ENCODE measurements around the gene PCDHA4.
"Not testable (repeated sequence)": the region's sequence is repeated elsewhere in the genome, so short reads cannot be mapped to it uniquely, and the experiment has no call there.

PCDHA4 gene

DNA sequence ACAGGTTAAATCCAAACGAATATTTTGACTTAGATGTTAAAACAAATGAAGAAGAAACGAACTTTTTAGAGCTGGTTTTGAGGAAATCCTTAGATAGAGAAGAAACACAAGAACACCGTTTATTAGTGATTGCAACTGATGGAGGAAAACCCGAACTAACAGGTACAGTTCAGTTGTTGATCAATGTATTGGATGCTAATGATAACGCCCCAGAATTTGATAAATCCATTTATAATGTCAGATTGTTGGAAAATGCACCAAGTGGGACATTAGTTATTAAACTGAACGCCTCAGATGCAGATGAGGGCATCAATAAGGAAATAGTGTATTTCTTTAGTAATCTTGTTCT lies 15.4 kb downstream of the PCDHA4 start:
- DNase-seq = no peak

DNA sequence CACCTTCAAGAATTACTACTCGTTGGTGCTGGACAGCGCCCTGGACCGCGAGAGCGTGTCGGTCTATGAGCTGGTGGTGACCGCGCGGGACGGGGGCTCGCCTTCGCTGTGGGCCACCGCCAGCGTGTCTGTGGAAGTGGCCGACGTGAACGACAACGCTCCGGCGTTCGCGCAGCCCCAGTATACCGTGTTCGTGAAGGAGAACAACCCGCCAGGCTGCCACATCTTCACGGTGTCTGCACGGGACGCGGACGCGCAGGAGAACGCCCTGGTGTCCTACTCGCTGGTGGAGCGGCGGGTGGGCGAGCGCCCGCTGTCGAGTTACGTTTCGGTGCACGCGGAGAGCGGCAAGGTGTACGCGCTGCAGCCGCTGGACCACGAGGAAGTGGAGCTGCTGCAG lies 16.1 kb downstream of the PCDHA4 start:
- not testable (repeated sequence) for DNase-seq

DNA sequence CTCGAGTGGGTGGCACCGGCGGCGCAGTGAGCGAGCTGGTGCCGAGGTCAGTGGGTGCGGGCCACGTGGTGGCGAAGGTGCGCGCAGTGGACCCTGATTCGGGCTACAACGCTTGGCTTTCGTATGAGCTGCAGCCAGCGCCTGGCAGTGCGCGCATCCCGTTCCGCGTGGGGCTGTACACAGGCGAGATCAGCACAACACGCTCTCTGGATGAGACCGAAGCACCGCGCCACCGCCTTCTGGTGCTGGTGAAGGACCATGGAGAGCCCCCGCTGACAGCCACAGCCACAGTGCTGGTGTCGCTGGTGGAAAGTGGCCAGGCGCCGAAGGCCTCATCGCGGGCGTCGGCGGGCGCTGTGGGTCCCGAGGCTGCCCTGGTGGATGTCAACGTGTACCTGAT lies 16.6 kb downstream of the PCDHA4 start:
- no peak for DNase-seq

DNA sequence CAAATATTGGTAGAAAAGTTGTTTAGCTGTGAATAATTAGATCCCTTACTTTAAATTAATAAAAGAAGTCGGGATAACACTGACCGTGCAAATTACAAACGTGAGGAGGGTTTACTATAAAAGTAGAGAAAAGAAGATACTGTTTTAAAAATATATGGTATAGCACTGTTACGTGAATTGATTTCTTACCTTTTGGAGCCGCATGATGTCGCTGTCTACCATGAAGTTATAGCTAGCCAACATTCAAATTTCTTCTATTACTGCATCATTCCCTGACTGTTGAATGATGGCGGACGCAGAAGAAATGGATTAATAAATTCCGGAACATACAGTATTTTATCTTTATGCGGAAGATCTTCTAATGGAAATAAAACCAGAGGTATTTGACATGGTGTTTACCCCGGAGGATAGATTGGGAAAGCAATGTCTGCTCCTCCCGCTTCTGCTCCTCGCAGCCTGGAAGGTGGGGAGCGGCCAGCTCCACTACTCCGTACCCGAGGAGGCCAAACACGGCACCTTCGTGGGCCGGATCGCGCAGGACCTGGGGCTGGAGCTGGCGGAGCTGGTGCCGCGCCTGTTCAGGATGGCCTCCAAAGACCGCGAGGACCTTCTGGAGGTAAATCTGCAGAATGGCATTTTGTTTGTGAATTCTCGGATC lies 21.0 kb downstream of the PCDHA4 start, which contains the start of gene PCDHA6:
Gene PCDHA6 (plus strand): TSS at position 257 of the 658 bp plus-strand sequence. CDS start 132 bp downstream, at position 389.
- DNase-seq = no peak

DNA sequence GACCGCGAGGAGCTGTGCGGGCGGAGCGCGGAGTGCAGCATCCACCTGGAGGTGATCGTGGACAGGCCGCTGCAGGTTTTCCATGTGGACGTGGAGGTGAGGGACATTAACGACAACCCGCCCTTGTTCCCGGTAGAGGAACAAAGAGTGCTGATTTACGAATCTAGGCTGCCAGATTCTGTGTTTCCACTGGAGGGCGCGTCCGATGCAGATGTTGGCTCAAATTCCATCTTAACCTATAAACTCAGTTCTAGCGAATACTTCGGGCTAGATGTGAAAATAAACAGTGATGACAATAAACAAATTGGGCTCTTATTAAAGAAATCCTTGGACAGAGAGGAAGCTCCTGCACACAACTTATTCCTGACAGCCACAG lies 21.5 kb downstream of the PCDHA4 start:
- no peak for DNase-seq

DNA sequence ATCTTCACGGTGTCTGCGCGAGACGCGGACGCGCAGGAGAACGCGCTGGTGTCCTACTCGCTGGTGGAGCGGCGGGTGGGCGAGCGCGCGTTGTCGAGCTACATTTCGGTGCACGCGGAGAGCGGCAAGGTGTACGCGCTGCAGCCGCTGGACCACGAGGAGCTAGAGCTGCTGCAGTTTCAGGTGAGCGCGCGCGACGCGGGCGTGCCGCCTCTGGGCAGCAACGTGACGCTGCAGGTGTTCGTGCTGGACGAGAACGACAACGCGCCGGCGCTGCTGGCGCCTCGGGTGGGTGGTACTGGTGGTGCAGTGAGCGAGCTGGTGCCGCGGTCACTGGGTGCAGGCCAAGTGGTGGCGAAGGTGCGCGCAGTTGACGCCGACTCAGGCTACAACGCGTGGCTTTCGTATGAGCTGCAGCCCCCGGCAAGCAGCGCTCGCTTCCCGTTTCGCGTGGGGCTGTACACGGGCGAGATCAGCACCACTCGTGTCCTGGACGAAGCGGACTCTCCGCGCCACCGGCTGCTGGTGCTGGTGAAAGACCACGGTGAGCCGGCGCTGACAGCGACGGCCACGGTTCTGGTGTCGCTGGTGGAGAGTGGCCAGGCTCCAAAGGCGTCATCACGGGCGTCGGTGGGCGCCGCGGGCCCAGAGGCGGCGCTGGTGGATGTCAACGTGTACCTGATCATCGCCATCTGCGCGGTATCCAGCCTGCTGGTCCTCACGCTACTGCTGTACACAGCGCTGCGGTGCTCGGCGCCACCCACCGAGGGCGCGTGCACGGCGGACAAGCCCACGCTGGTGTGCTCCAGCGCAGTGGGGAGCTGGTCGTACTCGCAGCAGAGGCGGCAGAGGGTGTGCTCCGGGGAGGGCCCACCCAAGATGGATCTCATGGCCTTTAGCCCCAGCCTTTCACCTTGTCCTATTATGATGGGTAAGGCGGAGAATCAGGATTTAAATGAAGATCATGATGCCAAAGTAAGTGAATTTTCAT lies 22.9 kb downstream of the PCDHA4 start:
- DNase-seq = not testable (repeated sequence)

DNA sequence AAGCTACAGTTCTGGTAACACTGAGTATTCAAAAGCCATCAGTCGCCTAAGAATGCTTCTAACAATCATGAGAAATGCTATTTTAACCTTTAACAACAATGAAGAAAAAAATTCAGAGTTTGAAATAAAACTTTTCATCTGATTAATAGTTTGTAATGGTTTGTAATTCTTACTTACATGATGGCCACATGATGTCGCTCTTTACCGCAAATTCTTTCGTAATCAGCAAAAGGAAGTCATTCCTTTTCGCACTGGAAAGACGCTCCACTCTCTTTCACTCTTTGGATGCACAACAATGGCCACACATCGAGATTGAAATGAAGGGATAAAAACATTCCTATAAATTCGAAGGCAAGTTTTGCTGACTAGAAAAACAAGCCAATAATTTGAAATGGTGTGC lies 27.1 kb downstream of the PCDHA4 start, which contains the start of gene PCDHA7:
Gene PCDHA7 (plus strand): TSS at position 277 of the 400 bp plus-strand sequence. CDS start 115 bp downstream, at position 392.
- no peak for DNase-seq

DNA sequence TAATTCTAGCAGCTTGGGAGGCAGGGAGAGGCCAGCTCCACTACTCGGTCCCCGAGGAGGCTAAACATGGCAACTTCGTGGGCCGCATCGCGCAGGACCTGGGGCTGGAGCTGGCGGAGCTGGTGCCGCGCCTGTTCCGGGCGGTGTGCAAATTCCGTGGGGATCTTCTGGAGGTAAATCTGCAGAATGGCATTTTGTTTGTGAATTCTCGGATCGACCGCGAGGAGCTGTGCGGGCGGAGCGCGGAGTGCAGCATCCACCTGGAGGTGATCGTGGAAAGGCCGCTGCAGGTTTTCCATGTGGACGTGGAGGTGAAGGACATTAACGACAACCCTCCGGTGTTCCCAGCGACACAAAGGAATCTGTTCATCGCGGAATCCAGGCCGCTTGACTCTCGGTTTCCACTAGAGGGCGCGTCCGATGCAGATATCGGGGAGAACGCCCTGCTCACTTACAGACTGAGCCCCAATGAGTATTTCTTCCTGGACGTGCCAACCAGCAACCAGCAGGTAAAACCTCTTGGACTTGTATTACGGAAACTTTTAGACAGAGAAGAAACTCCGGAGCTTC lies 27.7 kb downstream of the PCDHA4 start:
- not testable (repeated sequence) for DNase-seq

DNA sequence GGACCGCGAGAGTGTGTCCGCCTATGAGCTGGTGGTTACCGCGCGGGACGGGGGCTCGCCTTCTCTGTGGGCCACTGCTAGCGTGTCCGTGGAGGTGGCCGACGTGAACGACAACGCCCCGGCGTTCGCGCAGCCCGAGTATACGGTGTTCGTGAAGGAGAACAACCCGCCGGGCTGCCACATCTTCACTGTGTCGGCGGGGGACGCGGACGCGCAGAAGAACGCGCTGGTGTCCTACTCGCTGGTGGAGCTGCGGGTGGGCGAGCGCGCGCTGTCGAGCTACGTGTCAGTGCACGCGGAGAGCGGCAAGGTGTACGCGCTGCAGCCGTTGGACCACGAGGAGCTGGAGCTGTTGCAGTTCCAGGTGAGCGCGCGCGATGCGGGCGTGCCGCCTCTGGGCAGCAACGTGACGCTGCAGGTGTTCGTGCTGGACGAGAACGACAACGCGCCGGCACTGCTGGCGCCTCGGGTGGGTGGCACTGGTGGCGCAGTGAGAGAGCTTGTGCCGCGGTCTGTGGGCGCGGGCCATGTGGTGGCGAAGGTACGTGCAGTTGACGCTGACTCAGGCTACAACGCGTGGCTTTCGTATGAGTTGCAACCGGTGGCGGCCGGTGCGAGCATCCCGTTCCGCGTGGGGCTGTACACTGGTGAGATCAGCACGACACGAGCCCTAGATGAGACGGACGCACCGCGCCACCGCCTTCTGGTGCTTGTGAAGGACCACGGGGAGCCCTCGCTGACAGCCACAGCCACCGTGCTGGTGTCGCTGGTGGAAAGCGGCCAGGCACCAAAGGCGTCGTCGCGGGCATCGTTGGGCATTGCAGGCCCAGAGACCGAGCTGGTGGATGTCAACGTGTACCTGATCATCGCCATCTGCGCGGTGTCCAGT lies 29.0 kb downstream of the PCDHA4 start:
- no peak for DNase-seq

DNA sequence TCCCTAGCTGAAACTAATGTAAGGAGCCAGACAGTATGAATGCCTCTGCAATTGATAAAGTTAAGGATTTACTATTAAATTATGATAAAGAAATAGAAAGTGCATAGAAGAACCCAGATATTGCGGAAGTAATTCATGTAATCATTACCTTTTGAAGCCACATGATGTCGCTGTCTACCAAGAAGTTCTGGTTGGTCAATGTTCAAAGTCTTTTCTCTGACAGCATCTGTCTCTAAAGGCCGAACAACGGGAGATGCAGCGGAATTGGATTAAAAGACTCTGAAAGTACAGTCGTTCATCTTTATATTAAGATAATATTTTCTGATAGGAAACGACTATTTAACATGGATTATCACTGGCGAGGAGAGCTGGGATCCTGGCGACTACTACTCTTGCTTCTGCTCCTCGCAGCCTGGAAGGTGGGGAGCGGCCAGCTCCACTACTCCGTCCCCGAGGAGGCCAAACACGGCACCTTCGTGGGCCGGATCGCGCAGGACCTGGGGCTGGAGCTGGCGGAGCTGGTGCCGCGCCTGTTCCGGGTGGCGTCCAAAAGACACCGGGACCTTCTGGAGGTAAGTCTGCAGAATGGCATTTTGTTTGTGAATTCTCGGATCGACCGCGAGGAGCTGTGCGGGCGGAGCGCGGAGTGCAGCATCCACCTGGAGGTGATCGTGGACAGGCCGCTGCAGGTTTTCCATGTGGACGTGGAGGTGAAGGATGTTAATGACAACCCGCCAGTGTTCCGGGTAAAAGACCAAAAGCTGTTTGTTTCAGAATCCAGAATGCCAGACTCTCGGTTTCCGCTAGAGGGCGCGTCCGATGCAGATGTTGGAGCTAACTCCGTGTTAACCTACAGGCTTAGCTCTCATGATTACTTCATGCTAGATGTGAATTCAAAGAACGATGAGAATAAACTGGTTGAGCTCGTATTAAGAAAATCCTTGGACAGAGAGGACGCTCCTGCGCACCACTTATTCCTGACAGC lies 34.4 kb downstream of the PCDHA4 start, which contains the start of gene PCDHA8:
Gene PCDHA8 (plus strand): TSS at position 210 of the 985 bp plus-strand sequence. CDS start 135 bp downstream, at position 345.
- no peak for DNase-seq

DNA sequence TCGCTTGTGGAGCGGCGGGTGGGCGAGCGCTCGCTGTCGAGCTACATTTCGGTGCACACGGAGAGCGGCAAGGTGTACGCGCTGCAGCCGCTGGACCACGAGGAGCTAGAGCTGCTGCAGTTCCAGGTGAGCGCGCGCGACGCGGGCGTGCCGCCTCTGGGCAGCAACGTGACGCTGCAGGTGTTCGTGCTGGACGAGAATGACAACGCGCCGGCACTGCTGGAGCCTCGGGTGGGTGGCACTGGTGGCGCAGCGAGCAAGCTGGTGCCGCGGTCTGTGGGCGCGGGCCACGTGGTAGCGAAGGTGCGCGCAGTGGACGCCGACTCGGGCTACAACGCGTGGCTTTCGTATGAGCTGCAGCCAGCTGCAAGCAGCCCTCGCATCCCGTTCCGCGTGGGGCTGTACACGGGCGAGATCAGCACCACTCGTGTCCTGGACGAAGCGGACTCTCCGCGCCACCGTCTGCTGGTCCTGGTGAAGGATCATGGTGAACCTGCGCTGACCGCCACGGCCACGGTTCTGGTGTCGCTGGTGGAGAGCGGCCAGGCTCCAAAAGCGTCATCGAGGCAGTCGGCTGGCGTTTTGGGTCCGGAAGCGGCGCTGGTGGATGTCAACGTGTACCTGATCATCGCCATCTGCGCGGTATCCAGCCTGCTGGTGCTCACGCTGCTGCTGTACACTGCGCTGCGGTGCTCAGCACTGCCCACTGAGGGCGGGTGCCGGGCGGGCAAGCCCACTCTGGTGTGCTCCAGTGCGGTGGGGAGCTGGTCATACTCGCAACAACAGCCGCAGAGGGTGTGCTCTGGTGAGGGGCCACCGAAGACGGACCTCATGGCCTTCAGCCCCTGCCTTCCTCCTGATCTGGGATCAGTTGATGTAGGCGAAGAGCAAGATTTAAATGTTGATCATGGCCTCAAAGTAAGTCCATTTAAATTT lies 36.2 kb downstream of the PCDHA4 start:
- DNase-seq = no peak

DNA sequence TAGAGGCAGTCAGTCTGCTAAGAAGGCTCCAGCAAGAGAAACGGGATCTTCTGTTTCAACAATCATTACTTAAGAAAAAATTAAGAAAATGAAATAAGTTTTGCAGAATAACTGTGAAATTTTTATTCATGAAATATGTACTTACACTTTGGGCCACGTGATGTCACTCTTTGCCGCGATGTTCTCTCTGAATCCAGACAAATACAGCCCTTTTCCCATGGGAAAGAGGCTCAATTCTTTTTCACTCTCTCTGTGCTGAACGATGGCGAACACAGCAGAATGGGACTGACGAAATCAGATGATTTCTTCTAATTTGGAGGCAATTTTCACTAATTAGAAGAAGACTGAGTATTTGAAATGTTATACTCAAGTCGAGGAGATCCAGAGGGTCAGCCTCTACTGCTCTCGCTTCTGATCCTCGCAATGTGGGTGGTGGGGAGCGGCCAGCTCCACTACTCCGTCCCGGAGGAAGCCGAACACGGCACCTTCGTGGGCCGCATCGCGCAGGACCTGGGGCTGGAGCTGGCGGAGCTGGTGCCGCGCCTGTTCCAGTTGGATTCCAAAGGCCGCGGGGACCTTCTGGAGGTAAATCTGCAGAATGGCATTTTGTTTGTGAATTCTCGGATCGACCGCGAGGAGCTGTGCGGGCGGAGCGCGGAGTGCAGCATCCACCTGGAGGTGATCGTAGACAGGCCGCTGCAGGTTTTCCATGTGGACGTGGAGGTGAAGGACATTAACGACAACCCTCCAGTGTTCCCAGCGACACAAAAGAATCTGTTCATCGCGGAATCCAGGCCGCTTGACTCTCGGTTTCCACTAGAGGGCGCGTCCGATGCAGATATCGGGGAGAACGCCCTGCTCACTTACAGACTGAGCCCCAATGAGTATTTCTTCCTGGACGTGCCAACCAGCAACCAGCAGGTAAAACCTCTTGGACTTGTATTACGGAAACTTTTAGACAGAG lies 41.6 kb downstream of the PCDHA4 start, which contains the start of gene PCDHA9:
Gene PCDHA9 (plus strand): TSS at position 244 of the 964 bp plus-strand sequence. CDS start 114 bp downstream, at position 358.
- DNase-seq = not testable (repeated sequence)

DNA sequence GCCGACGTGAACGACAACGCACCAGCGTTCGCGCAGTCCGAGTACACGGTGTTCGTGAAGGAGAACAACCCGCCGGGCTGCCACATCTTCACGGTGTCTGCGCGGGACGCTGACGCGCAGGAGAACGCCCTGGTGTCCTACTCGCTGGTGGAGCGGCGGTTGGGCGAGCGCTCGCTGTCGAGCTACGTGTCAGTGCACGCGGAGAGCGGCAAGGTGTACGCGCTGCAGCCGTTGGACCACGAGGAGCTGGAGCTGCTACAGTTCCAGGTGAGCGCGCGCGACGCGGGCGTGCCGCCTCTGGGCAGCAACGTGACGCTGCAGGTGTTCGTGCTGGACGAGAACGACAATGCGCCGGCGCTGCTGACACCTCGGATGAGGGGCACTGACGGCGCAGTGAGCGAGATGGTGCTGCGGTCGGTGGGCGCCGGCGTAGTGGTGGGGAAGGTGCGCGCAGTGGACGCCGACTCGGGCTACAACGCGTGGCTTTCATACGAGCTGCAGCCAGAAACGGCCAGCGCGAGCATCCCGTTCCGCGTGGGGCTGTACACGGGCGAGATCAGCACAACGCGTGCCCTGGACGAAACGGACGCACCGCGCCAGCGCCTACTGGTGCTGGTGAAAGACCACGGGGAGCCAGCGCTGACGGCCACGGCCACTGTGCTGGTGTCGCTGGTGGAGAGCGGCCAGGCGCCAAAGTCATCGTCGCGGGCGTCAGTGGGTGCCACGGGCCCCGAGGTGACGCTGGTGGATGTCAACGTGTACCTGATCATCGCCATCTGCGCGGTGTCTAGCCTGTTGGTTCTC lies 43.2 kb downstream of the PCDHA4 start:
- DNase-seq = not testable (repeated sequence)

DNA sequence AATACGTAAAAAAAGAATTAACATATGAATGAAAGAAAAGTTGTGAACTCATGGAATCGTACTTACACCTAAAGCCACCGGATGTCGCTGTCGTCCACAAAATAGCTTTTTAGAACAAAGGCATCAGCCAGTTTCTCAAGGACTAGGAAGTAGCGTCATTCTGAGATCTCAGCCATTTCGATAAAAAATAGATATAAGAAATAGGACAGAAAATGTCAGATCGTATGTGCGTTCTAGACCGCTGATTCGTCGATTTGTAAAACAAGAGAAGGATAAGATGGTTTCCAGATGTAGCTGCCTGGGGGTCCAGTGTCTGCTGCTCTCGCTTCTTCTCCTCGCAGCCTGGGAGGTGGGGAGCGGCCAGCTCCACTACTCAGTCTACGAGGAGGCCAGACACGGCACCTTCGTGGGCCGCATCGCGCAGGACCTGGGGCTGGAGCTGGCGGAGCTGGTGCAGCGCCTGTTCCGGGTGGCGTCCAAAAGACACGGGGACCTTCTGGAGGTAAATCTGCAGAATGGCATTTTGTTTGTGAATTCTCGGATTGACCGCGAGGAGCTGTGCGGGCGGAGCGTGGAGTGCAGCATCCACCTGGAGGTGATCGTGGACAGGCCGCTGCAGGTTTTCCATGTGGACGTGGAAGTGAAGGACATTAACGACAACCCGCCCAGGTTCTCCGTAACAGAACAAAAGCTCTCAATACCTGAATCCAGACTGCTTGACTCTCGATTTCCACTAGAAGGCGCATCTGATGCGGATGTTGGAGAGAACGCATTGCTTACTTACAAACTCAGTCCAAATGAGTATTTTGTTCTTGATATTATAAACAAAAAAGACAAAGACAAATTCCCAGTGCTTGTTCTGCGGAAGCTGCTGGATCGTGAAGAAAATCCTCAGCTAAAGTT lies 49.2 kb downstream of the PCDHA4 start, which contains the start of gene PCDHA10:
Gene PCDHA10 (plus strand): TSS at position 126 of the 903 bp plus-strand sequence. CDS start 152 bp downstream, at position 278.
- DNase-seq = peak; percentile 56 to 67

DNA sequence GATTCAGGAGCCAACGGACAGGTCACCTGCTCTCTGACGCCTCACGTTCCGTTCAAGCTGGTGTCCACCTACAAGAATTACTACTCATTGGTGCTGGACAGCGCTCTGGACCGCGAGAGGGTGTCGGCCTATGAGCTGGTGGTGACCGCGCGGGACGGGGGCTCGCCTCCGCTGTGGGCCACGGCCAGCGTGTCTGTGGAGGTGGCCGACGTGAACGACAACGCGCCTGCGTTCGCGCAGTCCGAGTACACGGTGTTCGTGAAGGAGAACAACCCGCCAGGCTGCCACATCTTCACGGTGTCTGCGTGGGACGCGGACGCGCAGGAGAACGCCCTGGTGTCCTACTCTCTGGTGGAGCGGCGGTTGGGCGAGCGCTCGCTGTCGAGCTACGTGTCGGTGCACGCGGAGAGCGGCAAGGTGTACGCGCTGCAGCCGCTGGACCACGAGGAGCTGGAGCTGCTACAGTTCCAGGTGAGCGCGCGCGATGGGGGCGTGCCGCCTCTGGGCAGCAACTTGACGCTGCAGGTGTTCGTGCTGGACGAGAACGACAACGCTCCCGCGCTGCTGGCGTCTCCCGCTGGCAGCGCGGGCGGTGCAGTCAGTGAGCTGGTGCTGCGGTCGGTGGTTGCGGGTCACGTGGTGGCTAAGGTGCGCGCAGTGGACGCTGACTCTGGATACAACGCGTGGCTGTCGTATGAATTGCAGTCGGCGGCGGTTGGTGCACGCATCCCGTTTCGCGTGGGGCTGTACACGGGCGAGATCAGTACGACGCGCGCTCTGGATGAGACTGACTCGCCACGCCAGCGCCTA lies 50.5 kb downstream of the PCDHA4 start:
- DNase-seq = no peak

DNA sequence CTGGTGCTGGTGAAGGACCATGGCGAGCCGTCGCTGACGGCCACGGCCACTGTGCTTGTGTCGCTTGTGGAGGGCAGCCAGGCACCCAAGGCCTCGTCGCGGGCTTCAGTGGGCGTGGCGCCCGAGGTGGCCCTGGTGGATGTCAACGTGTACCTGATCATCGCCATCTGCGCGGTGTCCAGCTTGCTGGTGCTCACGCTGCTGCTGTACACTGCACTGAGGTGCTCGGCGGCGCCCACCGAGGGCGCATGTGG lies 51.0 kb downstream of the PCDHA4 start:
- no peak for DNase-seq
